KMS-11 (cell line): Measurements from ENCODE around the gene GATA5.

ENCODE experiments used
- H2AFZ ChIP-seq: fragments of 200-600 bp; sonication (generic); 2 replicates; pipeline ENCODE4 v1.6.1; 2016; ENCODE audit warnings: antibody characterized with exemption, mixed run types, low read depth
- H3K27ac ChIP-seq: fragments of 200-600 bp; sonication (generic); 2 replicates; pipeline ENCODE4 v1.6.1; 2016; ENCODE audit warnings: mild to moderate bottlenecking, mixed run types
- H3K27me3 ChIP-seq: fragments of 200-600 bp; sonication (generic); 2 replicates; pipeline ENCODE4 v1.6.1; 2017; ENCODE audit warnings: mild to moderate bottlenecking, low read depth, mixed run types, moderate library complexity; ENCODE audit not compliant: insufficient read depth
- H3K36me3 ChIP-seq: fragments of 200-600 bp; sonication (generic); 2 replicates; pipeline ENCODE4 v1.6.1; 2017; ENCODE audit warnings: mild to moderate bottlenecking, mixed run types; ENCODE audit not compliant: insufficient read depth
- H3K4me1 ChIP-seq: fragments of 200-600 bp; sonication (generic); 2 replicates; pipeline ENCODE4 v1.6.1; 2016; ENCODE audit warnings: mild to moderate bottlenecking, low read depth, mixed run types; ENCODE audit not compliant: poor library complexity, severe bottlenecking
- H3K4me2 ChIP-seq: fragments of 200-600 bp; sonication (generic); 2 replicates; pipeline ENCODE4 v1.7.0; 2016; ENCODE audit warnings: mild to moderate bottlenecking, mixed run types
- H3K4me3 ChIP-seq: fragments of 200-600 bp; sonication (generic); IDR thresholded peaks from 2 replicates; pipeline ENCODE4 v1.6.1; 2017; ENCODE audit warnings: low read depth, low read length, mixed read lengths; ENCODE audit not compliant: insufficient read depth
- H3K79me2 ChIP-seq: fragments of 200-600 bp; sonication (generic); 2 replicates; pipeline ENCODE4 v1.6.1; 2016; ENCODE audit warnings: low read depth, mixed run types; ENCODE audit not compliant: insufficient read depth
- H3K9ac ChIP-seq: fragments of 200-600 bp; sonication (generic); 2 replicates; pipeline ENCODE4 v1.6.1; 2016; ENCODE audit warnings: mild to moderate bottlenecking, mixed run types
- H4K20me1 ChIP-seq: fragments of 200-600 bp; sonication (generic); 2 replicates; pipeline ENCODE4 v1.6.1; 2016; ENCODE audit warnings: mild to moderate bottlenecking, mixed run types; ENCODE audit not compliant: insufficient read depth
- TF ChIP-seq, protein P1 (sequence below): fragments of 200-600 bp; sonication (generic); conservative IDR thresholded peaks from 2 replicates; pipeline ENCODE4 v1.6.1; 2017; ENCODE audit warnings: low read depth, mild to moderate bottlenecking, antibody characterized with exemption, low read length, moderate library complexity, mixed read lengths

Gene GATA5

DNA sequence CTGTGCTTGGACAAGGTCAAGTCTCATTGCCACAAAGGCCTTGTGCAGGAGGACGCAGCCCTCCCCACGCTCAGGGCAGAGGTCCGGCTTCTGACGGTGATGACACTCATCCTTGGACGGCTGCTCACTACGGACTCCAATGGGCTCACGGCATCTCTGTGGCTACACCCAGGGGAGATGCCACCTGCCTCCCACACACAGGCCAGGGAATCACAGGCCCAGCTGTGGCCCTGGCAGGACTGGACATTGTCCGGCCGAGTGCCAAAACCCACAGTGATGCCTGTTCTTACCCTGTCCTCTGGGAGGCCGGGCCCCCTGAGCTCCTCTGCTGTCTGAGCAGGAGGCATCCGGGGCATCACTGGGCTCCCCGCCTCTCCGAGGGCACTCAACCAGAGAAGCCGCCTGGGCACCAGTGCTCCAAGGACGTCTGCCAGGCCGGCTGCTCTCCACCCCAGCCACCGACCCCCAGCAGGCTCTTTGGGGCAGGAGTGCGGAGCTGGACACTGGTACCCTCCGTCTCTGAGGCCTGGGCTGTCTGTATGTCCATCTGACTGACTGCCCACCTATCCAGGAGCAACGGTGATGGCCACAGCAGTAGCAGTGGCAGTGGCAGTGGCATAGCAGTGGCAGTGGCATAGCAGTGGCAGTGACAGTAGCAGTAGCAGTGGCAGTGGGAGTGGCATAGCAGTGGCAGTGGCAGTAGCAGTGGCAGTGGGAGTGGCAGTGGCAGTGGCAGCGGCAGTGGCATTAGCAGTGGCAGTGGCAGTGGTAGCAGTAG, 50.3 kb downstream of the GATA5 start:
- H3K4me3 ChIP-seq: no peak overlapping the region
- no peaks in the 10 kb centered on the region for H3K36me3 ChIP-seq
- H3K9ac ChIP-seq: no peak overlapping the region
- H3K4me1 ChIP-seq: no peaks in the 10 kb centered on the region
- H3K4me2 ChIP-seq: no peak overlapping the region
- H4K20me1 ChIP-seq: no peaks in the 10 kb centered on the region
- H3K27ac ChIP-seq: no peak overlapping the region
- H3K79me2 ChIP-seq: no peaks in the 10 kb centered on the region
- TF ChIP-seq, protein P1, sequence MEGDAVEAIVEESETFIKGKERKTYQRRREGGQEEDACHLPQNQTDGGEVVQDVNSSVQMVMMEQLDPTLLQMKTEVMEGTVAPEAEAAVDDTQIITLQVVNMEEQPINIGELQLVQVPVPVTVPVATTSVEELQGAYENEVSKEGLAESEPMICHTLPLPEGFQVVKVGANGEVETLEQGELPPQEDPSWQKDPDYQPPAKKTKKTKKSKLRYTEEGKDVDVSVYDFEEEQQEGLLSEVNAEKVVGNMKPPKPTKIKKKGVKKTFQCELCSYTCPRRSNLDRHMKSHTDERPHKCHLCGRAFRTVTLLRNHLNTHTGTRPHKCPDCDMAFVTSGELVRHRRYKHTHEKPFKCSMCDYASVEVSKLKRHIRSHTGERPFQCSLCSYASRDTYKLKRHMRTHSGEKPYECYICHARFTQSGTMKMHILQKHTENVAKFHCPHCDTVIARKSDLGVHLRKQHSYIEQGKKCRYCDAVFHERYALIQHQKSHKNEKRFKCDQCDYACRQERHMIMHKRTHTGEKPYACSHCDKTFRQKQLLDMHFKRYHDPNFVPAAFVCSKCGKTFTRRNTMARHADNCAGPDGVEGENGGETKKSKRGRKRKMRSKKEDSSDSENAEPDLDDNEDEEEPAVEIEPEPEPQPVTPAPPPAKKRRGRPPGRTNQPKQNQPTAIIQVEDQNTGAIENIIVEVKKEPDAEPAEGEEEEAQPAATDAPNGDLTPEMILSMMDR: no peak
- H3K27me3 ChIP-seq: peaks cover 94% of the 10 kb centered on the region
- H2AFZ ChIP-seq: no peak overlapping the region

GRCh38 chr20:62424249-62425107, 51.3 kb downstream of the GATA5 start:
- no peaks in the 10 kb centered on the region for H3K36me3 ChIP-seq
- peaks cover 94% of the 10 kb centered on the region for H3K27me3 ChIP-seq
- H3K9ac ChIP-seq: no peak overlapping the region
- no peak overlapping the region for H3K27ac ChIP-seq
- no peaks in the 10 kb centered on the region for H3K4me1 ChIP-seq
- H2AFZ ChIP-seq: no peak overlapping the region
- no peaks in the 10 kb centered on the region for H3K79me2 ChIP-seq
- TF ChIP-seq, protein P1: no peak
- no peak overlapping the region for H3K4me2 ChIP-seq
- H4K20me1 ChIP-seq: no peaks in the 10 kb centered on the region
- H3K4me3 ChIP-seq: no peak overlapping the region

DNA sequence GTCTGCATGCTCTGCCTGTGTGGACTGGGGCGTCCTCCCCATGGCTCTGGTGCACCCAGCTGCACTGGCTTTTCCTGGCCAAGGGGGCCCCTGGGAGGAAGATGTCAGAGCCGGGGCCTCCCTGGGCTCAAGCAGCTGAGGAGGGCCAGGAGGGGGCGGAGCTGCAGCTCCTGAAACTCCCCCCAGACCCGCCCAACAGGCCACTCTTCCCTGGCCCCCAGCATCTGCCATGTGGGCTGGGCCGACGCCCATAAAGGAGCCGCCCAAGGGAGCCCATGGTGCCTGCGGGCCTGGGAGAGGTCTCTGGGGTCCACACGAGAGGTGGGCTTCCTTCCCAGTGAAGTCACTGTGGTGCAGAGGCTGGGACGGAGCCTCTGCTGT, 52.5 kb downstream of the GATA5 start:
- no peaks in the 10 kb centered on the region for H3K36me3 ChIP-seq
- no peak overlapping the region for H2AFZ ChIP-seq
- peaks cover 94% of the 10 kb centered on the region for H3K27me3 ChIP-seq
- no peak overlapping the region for H3K4me2 ChIP-seq
- no peak overlapping the region for H3K4me3 ChIP-seq
- no peaks in the 10 kb centered on the region for H3K4me1 ChIP-seq
- H3K9ac ChIP-seq: no peak overlapping the region
- TF ChIP-seq, protein P1: no peak
- H4K20me1 ChIP-seq: no peaks in the 10 kb centered on the region
- no peak overlapping the region for H3K27ac ChIP-seq
- no peaks in the 10 kb centered on the region for H3K79me2 ChIP-seq

- no peak overlapping the region for H3K27ac ChIP-seq
- no peak overlapping the region for H3K4me3 ChIP-seq
- H4K20me1 ChIP-seq: no peaks in the 10 kb centered on the region
- no peak overlapping the region for H3K4me2 ChIP-seq
- peaks cover 96% of the 10 kb centered on the region for H3K27me3 ChIP-seq
- no peaks in the 10 kb centered on the region for H3K4me1 ChIP-seq
- no peaks in the 10 kb centered on the region for H3K36me3 ChIP-seq
- no peaks in the 10 kb centered on the region for H3K79me2 ChIP-seq
- H3K9ac ChIP-seq: no peak overlapping the region
- no peak overlapping the region for H2AFZ ChIP-seq
- TF ChIP-seq, protein P1: no peak
These were observed 53.0 kb downstream of the GATA5 start for GRCh38 chr20:62422636-62423325.
